T-helper 22 cell (primary cell): ENCODE data around the gene CDK5R1.

Experiments used
- DNase-seq: peaks from one replicate; pipeline ENCODE4 v3.0.0-alpha.2; 2020; ENCODE audit warnings: low read depth

CDK5R1 gene

GRCh38 chr17:32471652-32472051, 15.1 kb upstream of the CDK5R1 start:
- no peak for DNase-seq

GRCh38 chr17:32475258-32475657, 11.5 kb upstream of the CDK5R1 start:
- DNase-seq, result no peak

- DNase-seq, result no peak
Measured at GRCh38 chr17:32477220-32477619, 9.6 kb upstream of the CDK5R1 start.

GRCh38 chr17:32479074-32479617, 7.6 kb upstream of the CDK5R1 start:
- no peak for DNase-seq

- no peak for DNase-seq
Measured at GRCh38 chr17:32481193-32481592, 5.6 kb upstream of the CDK5R1 start.

- DNase-seq, result no peak
Measured at GRCh38 chr17:32482568-32483320, 4.0 kb upstream of the CDK5R1 start.

- DNase-seq, result no peak
Measured at GRCh38 chr17:32483451-32484019, 3.3 kb upstream of the CDK5R1 start.

GRCh38 chr17:32484041-32484461, 2.7 kb upstream of the CDK5R1 start:
- DNase-seq, result no peak

- no peak for DNase-seq
Measured at GRCh38 chr17:32484628-32485027, 2.2 kb upstream of the CDK5R1 start.

- no peak for DNase-seq
Measured at GRCh38 chr17:32485261-32486110, 1.3 kb upstream of the CDK5R1 start.

GRCh38 chr17:32486111-32486700, 587 bp upstream of the CDK5R1 start:
- peak; percentile 57 for DNase-seq

- DNase-seq, result no peak
Measured at GRCh38 chr17:32487473-32488176, 832 bp downstream of the CDK5R1 start.

GRCh38 chr17:32488177-32488542, 1.4 kb downstream of the CDK5R1 start:
- no peak for DNase-seq

- no peak for DNase-seq
Measured at GRCh38 chr17:32488604-32489180, 1.9 kb downstream of the CDK5R1 start.

- DNase-seq, result no peak
Measured at GRCh38 chr17:32489320-32490100, 2.7 kb downstream of the CDK5R1 start.

- no peak for DNase-seq
Measured at GRCh38 chr17:32490101-32490482, 3.3 kb downstream of the CDK5R1 start.

GRCh38 chr17:32491371-32492263, 4.8 kb downstream of the CDK5R1 start:
- DNase-seq, result no peak

GRCh38 chr17:32492264-32492589, 5.4 kb downstream of the CDK5R1 start:
- no peak for DNase-seq

GRCh38 chr17:32492648-32493289, 6.0 kb downstream of the CDK5R1 start:
- no peak for DNase-seq
